K562 treated with DMSO at 1 percent for 24 hours (cell line): ENCODE measurements around the gene PKLR. TPM values are rescaled to one million over a fixed set of nuclear protein-coding genes. Genes with fewer than 3 reads are reported as not detected.

Source experiments
- total RNA-seq: library from RNA; unstranded; fragments of 300-600 nt; gene quantifications from 2 replicates; pipeline ENCODE4 v1.2.3, GENCODE V29; 2022; ENCODE audit warnings: low read depth; ENCODE audit not compliant: insufficient read depth

PKLR gene
- 18.6 and 20.2 TPM in 2 replicates for total RNA-seq

DNA sequence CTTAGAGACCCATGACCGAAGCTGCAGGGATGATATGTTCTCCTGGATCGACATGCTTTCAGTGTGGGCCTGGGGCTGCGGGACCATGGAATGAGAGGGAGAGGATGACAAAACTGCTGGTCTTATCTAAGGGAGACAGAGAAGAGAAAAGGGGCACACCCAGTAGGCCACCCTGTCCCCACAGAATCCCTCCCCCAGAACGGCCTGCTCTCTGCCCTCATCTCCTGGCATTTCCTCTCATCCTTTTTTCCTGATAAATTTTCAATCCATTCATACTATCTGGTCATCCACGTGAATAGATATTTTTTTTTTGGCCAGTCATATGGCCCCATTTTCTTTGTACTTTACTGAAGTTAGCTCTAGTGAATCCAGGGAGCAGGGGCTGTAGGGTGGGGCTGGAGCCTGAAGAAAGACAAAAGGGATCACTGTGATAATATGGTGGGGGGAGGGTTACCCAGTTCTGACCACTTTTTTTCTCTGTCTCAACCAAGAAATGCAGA is at the start of gene PKLR:
PKLR (minus strand) TSS at position 97 of the 500 bp plus-strand sequence; CDS start at position 54, 43 bp downstream.

GRCh38 chr1:155320661-155321617 is 19.7 kb upstream of the PKLR start, which contains the start of gene RUSC1:
TSS of gene RUSC1 (plus strand) at chr1:155320894. CDS start at chr1:155321774, 880 bp downstream.

GRCh38 chr1:155308493-155309422 is 7.5 kb upstream of the PKLR start, which contains the start of gene FDPS:
TSS of gene FDPS (plus strand) at chr1:155308866. CDS start at chr1:155309790, 924 bp downstream.

DNA sequence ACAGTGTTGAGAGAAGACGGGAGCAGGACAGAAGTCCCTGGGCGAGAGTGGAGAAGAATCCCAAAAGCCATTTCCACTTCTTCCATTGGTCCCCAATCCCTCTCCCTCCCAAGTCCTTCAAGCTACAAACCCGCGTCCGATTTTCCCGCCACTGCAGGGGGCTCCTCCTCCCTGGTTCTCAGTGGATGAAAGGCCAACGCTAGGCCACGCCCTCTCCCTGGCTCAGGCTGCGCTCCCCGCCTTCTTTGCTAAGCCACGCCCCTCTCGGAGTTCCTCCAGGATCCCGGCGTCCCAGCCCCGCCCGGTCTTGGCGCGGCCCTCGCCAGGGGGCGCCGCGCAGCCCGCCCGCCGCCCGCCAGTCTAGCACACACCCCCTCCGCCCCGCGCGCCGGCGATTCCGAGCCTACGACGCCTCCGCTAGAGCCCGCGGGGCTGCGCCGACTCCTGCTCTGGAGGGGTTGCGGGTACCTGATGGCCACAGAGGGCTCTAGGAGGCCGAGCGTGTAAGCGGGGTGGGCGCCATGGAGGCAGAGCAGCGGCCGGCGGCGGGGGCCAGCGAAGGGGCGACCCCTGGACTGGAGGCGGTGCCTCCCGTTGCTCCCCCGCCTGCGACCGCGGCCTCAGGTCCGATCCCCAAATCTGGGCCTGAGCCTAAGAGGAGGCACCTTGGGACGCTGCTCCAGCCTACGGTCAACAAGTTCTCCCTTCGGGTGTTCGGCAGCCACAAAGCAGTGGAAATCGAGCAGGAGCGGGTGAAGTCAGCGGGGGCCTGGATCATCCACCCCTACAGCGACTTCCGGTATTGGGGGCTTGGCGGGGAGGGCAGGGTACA is 24.0 kb downstream of the PKLR start, which contains the start of gene HCN3:
HCN3 (plus strand) TSS at position 394 of the 832 bp plus-strand sequence; CDS start at position 522, 128 bp downstream.

DNA sequence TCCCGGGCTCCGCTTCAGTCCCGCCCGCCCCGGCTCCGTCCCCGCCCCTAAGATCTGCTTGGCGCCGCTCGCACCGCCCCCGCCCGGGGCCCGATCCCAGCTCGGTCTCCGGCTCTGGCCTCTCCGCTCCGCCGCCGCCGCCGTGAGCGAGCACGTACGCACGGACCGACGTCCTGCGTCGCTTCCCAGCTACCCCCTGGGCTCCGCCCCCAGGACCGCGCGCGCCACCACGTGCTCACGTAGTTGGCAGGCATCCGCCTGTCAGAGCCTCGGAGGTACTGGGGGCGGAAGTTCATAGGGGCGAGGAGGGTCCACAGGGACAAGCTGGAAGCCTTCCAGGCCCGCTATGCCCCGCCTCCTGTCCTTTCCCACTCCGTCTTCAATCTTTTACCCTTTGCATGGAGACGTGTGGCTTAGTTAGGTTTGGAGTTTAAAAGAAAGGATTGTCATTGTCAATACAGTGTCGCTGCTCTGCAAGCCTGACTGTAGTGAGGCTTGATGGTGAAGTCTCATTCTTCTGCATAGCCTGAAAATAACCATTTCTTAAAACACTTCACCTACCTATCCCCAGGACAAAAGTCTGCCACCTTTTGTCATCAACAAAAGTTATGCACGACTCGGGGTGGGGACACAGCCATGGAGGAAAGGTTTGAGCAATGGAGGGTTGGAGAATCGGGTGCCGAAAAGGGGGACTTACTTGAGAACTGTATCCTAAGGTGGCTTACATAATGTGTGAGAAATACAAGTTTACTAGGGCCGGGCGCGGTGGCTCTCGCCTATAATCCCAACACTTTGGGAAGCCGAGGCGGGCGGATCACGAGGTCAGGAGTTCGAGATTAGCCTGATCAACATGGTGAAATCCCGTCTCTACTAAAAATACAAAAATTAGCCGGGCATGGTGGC is 27.6 kb downstream of the PKLR start, which contains the start of gene CLK2:
CLK2 (minus strand) TSS at position 162 of the 903 bp plus-strand sequence. CDS start 2,527 bp downstream, outside the sequence.

DNA sequence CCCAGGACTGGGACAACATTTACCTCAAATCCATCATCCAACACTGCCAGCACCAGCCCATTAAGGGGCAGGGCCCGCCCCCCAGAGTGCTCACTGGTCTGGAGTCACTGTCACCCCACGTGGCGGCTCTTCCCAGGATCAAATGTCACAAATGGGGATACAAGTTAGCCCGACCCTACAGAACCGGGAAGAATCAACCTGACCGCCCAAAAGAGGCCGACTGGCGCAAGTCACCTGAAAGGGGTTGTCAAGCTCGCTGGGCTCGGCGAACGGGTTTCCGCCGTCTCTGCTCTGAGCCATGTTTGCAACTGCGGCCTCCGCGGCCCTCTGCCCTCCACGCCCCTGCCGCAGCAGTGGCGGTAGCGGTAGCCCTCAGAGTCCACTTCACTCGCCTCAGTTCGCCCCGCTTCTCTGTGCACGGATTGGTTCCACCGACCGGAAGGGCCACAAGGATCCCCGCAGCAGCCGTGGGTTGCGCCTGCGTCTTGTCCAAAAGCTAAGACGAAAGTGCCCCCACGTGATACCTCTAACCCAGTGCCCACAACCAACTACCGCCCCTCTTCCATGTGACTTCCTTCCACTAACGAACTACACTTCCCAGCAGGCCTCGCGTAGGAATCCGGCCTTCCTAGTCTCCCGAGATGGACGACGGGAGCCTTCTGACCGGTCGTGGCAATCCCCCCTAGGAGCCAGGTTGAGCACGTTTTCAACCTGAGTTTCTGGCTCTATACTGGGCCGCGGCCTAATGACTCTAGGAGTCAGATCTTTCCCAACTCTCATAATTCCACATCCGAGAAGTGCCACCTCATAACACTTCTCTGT is 39.2 kb downstream of the PKLR start, which contains the start of gene SCAMP3:
SCAMP3 (minus strand) TSS at position 509 of the 822 bp plus-strand sequence; CDS start at position 300, 209 bp downstream.

DNA sequence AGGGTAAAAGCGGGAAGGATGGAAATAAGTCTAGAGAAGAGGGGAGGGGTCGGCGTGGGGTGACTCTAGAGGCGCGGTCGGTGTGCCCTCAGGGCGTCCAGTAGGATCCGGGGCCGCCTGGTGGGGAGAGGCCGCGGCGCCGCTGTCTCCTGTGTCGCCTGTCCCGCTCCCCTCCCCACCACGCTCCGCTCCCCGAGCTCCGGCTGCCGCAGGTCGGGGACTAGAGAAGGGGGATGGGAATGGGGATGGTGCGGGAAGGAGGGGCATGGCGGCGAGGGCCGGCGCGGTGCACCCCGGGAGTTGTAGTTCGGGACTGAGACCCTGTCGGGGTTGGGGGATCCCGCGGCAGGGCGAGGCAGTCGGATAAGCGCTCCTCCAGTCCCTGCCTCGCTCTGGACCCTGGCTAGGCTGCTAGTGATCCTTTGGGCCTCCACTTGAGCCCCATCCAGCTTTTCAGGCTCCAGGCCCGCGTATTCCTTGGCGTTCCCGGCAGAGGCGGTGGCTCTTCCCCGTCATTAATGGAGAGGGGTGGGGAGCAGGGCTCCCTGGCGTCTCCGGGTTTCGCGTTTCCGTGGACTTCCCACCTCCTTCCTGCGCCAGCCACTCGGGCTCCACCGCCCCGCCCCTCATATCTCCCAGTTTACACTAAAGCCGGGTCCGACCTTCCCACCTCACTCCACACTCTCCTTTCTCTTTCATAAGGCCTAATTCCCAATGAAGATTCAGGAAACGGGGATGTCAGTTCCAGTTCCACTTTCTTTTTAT is 45.8 kb downstream of the PKLR start, which contains the start of gene ENTREP3:
ENTREP3 (minus strand) TSS at position 241 of the 765 bp plus-strand sequence. CDS start 606 bp downstream, outside the sequence.

Other genes with a start within 250 kb of the PKLR start
- gene EFNA4, start 237.7 kb downstream of the PKLR start, total RNA-seq = 16.7 and 17.6 TPM in 2 replicates
- gene EFNA3, start 222.6 kb downstream of the PKLR start, total RNA-seq = 5.8 and 5.9 TPM in 2 replicates
- 4.9 and 5.8 TPM in 2 replicates for gene EFNA1, start 173.6 kb downstream of the PKLR start, total RNA-seq
- gene SLC50A1, start 165.6 kb downstream of the PKLR start, total RNA-seq = 107 and 111 TPM in 2 replicates
- 97.5 and 132 TPM in 2 replicates for gene DPM3, start 160.9 kb downstream of the PKLR start, total RNA-seq
- gene KRTCAP2, start 128.1 kb downstream of the PKLR start, total RNA-seq = 319 and 328 TPM in 2 replicates
- gene TRIM46, start 127.6 kb downstream of the PKLR start, total RNA-seq = not detected in 2 replicates
- 4.2 and 4.4 TPM in 2 replicates for gene THBS3, start 93.5 kb downstream of the PKLR start, total RNA-seq
- 72.4 and 82.0 TPM in 2 replicates for gene MTX1, start 92.7 kb downstream of the PKLR start, total RNA-seq
- gene ENTREP3, start 46.0 kb downstream of the PKLR start, total RNA-seq = 38.1 and 40.6 TPM in 2 replicates
- gene SCAMP3, start 39.1 kb downstream of the PKLR start, total RNA-seq = 123 and 125 TPM in 2 replicates
- 33.3 and 42.5 TPM in 2 replicates for gene CLK2, start 27.9 kb downstream of the PKLR start, total RNA-seq
- gene HCN3, start 24.0 kb downstream of the PKLR start, total RNA-seq = 5.9 and 6.2 TPM in 2 replicates
- gene FDPS, start 7.4 kb upstream of the PKLR start, total RNA-seq = 215 TPM in 2 replicates
- 75.1 and 77.0 TPM in 2 replicates for gene RUSC1, start 19.5 kb upstream of the PKLR start, total RNA-seq